HCT116 (cell line): ENCODE results near the gene TRERF1. TPM values are rescaled to one million over a fixed set of nuclear protein-coding genes. Genes with fewer than 3 reads are reported as not detected.

Source experiments
- ATAC-seq: fragments of 200-7000 bp; cut with Tn5 transposase; 2 replicates; pipeline ENCODE4 v1.9.1; 2020; ENCODE audit warnings: mild to moderate bottlenecking, moderate library complexity
- BruUV-seq: library from RNA; stranded (reverse); fragments of 400-500 nt; replicated peaks from 2 replicates; lab custom pipeline; 2021; lab: Mats Ljungman, UMichigan
- CTCF ChIA-PET: fragments of 300-600 bp; sonication (Branson Sonifier 250); formaldehyde crosslinking; loops from one replicate; lab custom pipeline; 2021; ENCODE audit warnings: antibody characterized with exemption; lab: Charles Lee
- POLR2A ChIA-PET: fragments of 300-600, 350-600 bp; sonication (Branson Sonifier 250); formaldehyde crosslinking; loops from one replicate; lab custom pipeline; 2021; ENCODE audit warnings: antibody characterized with exemption; lab: Charles Lee
- RAD21 ChIA-PET, 2 experiments: fragments of 300-600 bp; sonication (Branson Sonifier 250); formaldehyde crosslinking; loops; one replicate each; lab custom pipeline; 2023; ENCODE audit warnings: low total read pairs in 2 of 2; ENCODE audit not compliant: uncharacterized antibody in 2 of 2, unreplicated experiment in 2 of 2, low non-redundant PET in 1 of 2; lab: Charles Lee
- DNase-seq: peaks from one replicate; pipeline ENCODE4 v3.0.0-alpha.2; 2010; ENCODE audit warnings: low read depth, low spot score
- H2AFZ ChIP-seq: fragments of 200-600 bp; shearing (Covaris generic), sonication (generic); 2 replicates; pipeline ENCODE4 v1.6.1; 2017; ENCODE audit warnings: low read depth, mixed run types, mixed read lengths, antibody characterized with exemption, low read length; ENCODE audit not compliant: poor library complexity, severe bottlenecking
- H3K27ac ChIP-seq: 2 replicates; pipeline ENCODE4 v1.5.1; 2012; ENCODE audit warnings: low read depth, low read length
- H3K27me3 ChIP-seq: fragments of 200-600 bp; sonication (generic); 2 replicates; pipeline ENCODE4 v1.6.1; 2016; ENCODE audit warnings: mixed run types, low read length, mixed read lengths; ENCODE audit not compliant: insufficient read depth
- H3K36me3 ChIP-seq, 2 experiments: fragments of 200-500 bp in 1 of 2; fragments of 200-600 bp in 1 of 2; sonication (Bioruptor generic) in 1 of 2; sonication (generic) in 1 of 2; 2 replicates each; pipeline versions ENCODE4 v1.5.1 to v1.6.1; 2014 to 2016; ENCODE audit warnings: low read length in 2 of 2, inconsistent platforms in 1 of 2, mixed read lengths in 1 of 2, mixed run types in 1 of 2; ENCODE audit not compliant: insufficient read depth in 2 of 2, control insufficient read depth in 1 of 2
- H3K4me1 ChIP-seq, 2 experiments: fragments of 200-600 bp in 1 of 2; sonication (generic) in 1 of 2; 2 replicates each; pipeline versions ENCODE4 v1.5.1 to v1.6.1; 2012 to 2017; ENCODE audit warnings: low read length in 2 of 2, inconsistent platforms in 1 of 2, mild to moderate bottlenecking in 1 of 2, mixed read lengths in 1 of 2, mixed run types in 1 of 2, moderate library complexity in 1 of 2; ENCODE audit not compliant: insufficient read depth in 2 of 2, control insufficient read depth in 1 of 2
- H3K4me2 ChIP-seq: fragments of 200-600 bp; sonication (generic); 2 replicates; pipeline ENCODE4 v1.6.1; 2017; ENCODE audit warnings: mixed run types, low read length, mixed read lengths
- H3K4me3 ChIP-seq, 2 experiments: fragments of 200-600 bp in 1 of 2; sonication (generic) in 1 of 2; replicated peaks in 1 of 2; 2 replicates each; pipeline ENCODE4 v1.5.1; 2011 to 2016; ENCODE audit warnings: low read length in 2 of 2, control low read depth in 1 of 2, low read depth in 1 of 2, mild to moderate bottlenecking in 1 of 2, mixed read lengths in 1 of 2, mixed run types in 1 of 2
- H3K79me2 ChIP-seq: fragments of 200-600 bp; sonication (generic); 2 replicates; pipeline ENCODE4 v1.6.1; 2017; ENCODE audit warnings: mild to moderate bottlenecking, mixed run types, low read length, moderate library complexity, mixed read lengths; ENCODE audit not compliant: insufficient read depth
- H3K9ac ChIP-seq: fragments of 200-600 bp; sonication (generic); 2 replicates; pipeline ENCODE4 v1.6.1; 2016; ENCODE audit warnings: low read length, mixed read lengths
- H3K9me2 ChIP-seq: fragments of 200-600 bp; sonication (generic), shearing (Covaris generic); 2 replicates; pipeline ENCODE4 v1.6.1; 2017; ENCODE audit warnings: mixed run types, mild to moderate bottlenecking, moderate library complexity; ENCODE audit not compliant: insufficient read depth
- H3K9me3 ChIP-seq, 2 experiments: fragments of 200-500 bp in 1 of 2; fragments of 200-600 bp in 1 of 2; sonication (Bioruptor generic) in 1 of 2; sonication (generic) in 1 of 2; 2 replicates each; pipeline ENCODE4 v1.6.1; 2014 to 2017; ENCODE audit warnings: low read length in 2 of 2, mixed read lengths in 2 of 2, inconsistent platforms in 1 of 2, low read depth in 1 of 2, mild to moderate bottlenecking in 1 of 2, mixed run types in 1 of 2, moderate library complexity in 1 of 2; ENCODE audit not compliant: control insufficient read depth in 1 of 2, insufficient read depth in 1 of 2
- H4K20me1 ChIP-seq: fragments of 200-600 bp; sonication (generic), shearing (Covaris generic); 2 replicates; pipeline ENCODE4 v1.6.1; 2017; ENCODE audit warnings: mixed run types, mild to moderate bottlenecking, moderate library complexity; ENCODE audit not compliant: insufficient read depth
- ELF1 ChIP-seq: IDR thresholded peaks from 2 replicates; pipeline ENCODE4 v1.6.1; 2012; ENCODE audit warnings: low read depth, borderline replicate concordance
- EZH2 ChIP-seq: fragments of 200-600 bp; sonication (generic); IDR thresholded peaks from 2 replicates; pipeline ENCODE4 v1.6.1; 2017; ENCODE audit warnings: antibody characterized with exemption, mixed run types
- JUND ChIP-seq: IDR thresholded peaks from 2 replicates; pipeline ENCODE4 v1.6.1; 2012
- SRF ChIP-seq: IDR thresholded peaks from 2 replicates; pipeline ENCODE4 v1.6.1; 2012; ENCODE audit warnings: low read depth
- TCF7L2 ChIP-seq: IDR thresholded peaks from 2 replicates; pipeline ENCODE4 v1.7.0; 2011; ENCODE audit warnings: borderline replicate concordance, inconsistent platforms; ENCODE audit not compliant: insufficient read depth, insufficient read length; ENCODE audit errors: extremely low read depth
- ZNF274 ChIP-seq: fragments of 200-500 bp; sonication (Bioruptor generic); IDR thresholded peaks from 2 replicates; pipeline ENCODE4 v1.6.1; 2014; ENCODE audit warnings: mild to moderate bottlenecking, low read depth, low read length, inconsistent platforms
- intact Hi-C: fragments of 100-400 bp; cut with micrococcal nuclease; formaldehyde crosslinking; loops from 2 replicates; pipeline ENCODE4 v1.10.0; 2022
- total RNA-seq: library from RNA; stranded (reverse); gene quantifications from one replicate; pipeline ENCODE4 v1.2.1, GENCODE V29; 2021; ENCODE audit not compliant: unreplicated experiment

Gene TRERF1
- total RNA-seq, 1 experiment from 2014 or later, result 12.4 TPM

GRCh38 chr6:42378125-42378524, 73.6 kb downstream of the TRERF1 start:
- H3K9me3 ChIP-seq, result no peaks in the 10 kb centered on the region
- H3K9me2 ChIP-seq, result no peaks in the 10 kb centered on the region
- ChIA-PET POLR2A (interaction anchor here (0.8 kb wide), 1 partner anchor 12 kb away, joined by 3 read pairs; no protein-coding TSS in a partner anchor), CTCF (no interaction called here), RAD21 (no interaction called here)
- H3K4me3 ChIP-seq, result no peak overlapping the region
- no peak overlapping the region for H2AFZ ChIP-seq
- no TSS peak for BruUV-seq
- H3K27ac ChIP-seq, result no peak overlapping the region
- H3K36me3 ChIP-seq, result no peaks in the 10 kb centered on the region
- H3K27me3 ChIP-seq, result no peaks in the 10 kb centered on the region
- no peak for TF ChIP-seq ZNF274
- TF ChIP-seq JUND, result no peak
- DNase-seq (no peak), ATAC-seq (no peak)
- H3K9ac ChIP-seq, result no peak overlapping the region
- H3K4me1 ChIP-seq, result no peaks in the 10 kb centered on the region
- no peaks in the 10 kb centered on the region for H3K79me2 ChIP-seq
- no peak overlapping the region for H3K4me2 ChIP-seq
- intact Hi-C loops, result no loop called here
- H4K20me1 ChIP-seq, result no peaks in the 10 kb centered on the region

- no peak overlapping the region for H3K9ac ChIP-seq
- no peak for DNase-seq
- ChIA-PET RAD21 (no interaction called here), POLR2A (interaction anchor here (0.7 kb wide), 1 partner anchor 9 kb away, joined by 4 read pairs; no protein-coding TSS in a partner anchor), CTCF (no interaction called here)
- H3K27ac ChIP-seq, result no peak overlapping the region
- no peaks in the 10 kb centered on the region for H3K79me2 ChIP-seq
- no peaks in the 10 kb centered on the region for H3K36me3 ChIP-seq
- H2AFZ ChIP-seq, result no peak overlapping the region
- H3K9me2 ChIP-seq, result no peaks in the 10 kb centered on the region
- no peak for ATAC-seq
- H3K27me3 ChIP-seq, result no peaks in the 10 kb centered on the region
- H3K9me3 ChIP-seq, result no peaks in the 10 kb centered on the region
- H4K20me1 ChIP-seq, result no peaks in the 10 kb centered on the region
- no peaks in the 10 kb centered on the region; a peak in 1 of 4 replicates for H3K4me1 ChIP-seq
- H3K4me2 ChIP-seq, result no peak overlapping the region
- BruUV-seq, result no TSS peak
- TF ChIP-seq EZH2 (no peak), ELF1 (no peak), TCF7L2 (no peak), SRF (no peak)
- intact Hi-C loops, result no loop called here
- H3K4me3 ChIP-seq, result no peak overlapping the region
These were observed 76.6 kb downstream of the TRERF1 start for GRCh38 chr6:42375007-42375635.
